Measurements from ENCODE around the gene FBXL12. TPM values are rescaled to one million over a fixed set of nuclear protein-coding genes. Genes with fewer than 3 reads are reported as not detected.

FBXL12 gene
- total and polyA plus RNA-seq, 2 of the 4 experiments (the other 2 are of a cell fraction) = 8.1 to 42.6 TPM

- H2AK5ac ChIP-seq (ENCODE audit: low read depth, low read length) = peak within 1 kb of the TSS; percentile 47
- ChIA-PET POLR2A (ENCODE audit: unreplicated experiment) (no interaction called here), CTCF (interaction anchor here (1.0 kb wide), 1 partner anchor 142 kb away, joined by 3 read pairs; no protein-coding TSS in a partner anchor)
- intact Hi-C loops (cut with micrococcal nuclease) (loop anchor here (1.0 kb wide), 3 partner anchors 17 to 147 kb away; partner anchors contain the start of genes ZNF561 and ZNF562), dilution Hi-C loops (cut with HindIII; ENCODE audit: low sequenced_read_pairs, unreplicated experiment) (no loop called here), in situ Hi-C loops (cut with MboI; ENCODE audit: low sequenced_read_pairs) (no loop called here)
- H3K4ac ChIP-seq (ENCODE audit: low read depth, low read length) = peak within 1 kb of the TSS; percentile 98
- 0% methylated on average over 49 of the region's 65 CpGs; no CpG with 5 or more reads in 1 of the 2 experiments for WGBS, 2 experiments (ENCODE audit: extremely low coverage in 2 of 2, insufficient read length in 1 of 2)
- peaks cover 2% of the 10 kb centered on the region; the same call in 1 of the 2 replicates for H3K36me3 ChIP-seq (ENCODE audit: control insufficient read depth, insufficient read depth, low read length)
- H3K4me3 ChIP-seq (ENCODE audit: insufficient read depth, low read depth, low read length) = peak within 1 kb of the TSS; percentile 83
- peak within 1 kb of the TSS; percentile 96 for H3K56ac ChIP-seq (ENCODE audit: extremely low read depth, insufficient read depth, low read length)
- no peaks in the 10 kb centered on the region for H3K27me3 ChIP-seq (ENCODE audit: control insufficient read depth, insufficient read depth, low read length)
- H3K18ac ChIP-seq (ENCODE audit: low read depth, low read length) = peak within 1 kb of the TSS; percentile 98
- H3K4me2 ChIP-seq (ENCODE audit: low read depth, low read length) = peak within 1 kb of the TSS; percentile 82
- peak within 1 kb of the TSS; percentile 87 for H3K23ac ChIP-seq (ENCODE audit: low read depth, low read length)
- H3K14ac ChIP-seq (replicated peaks; ENCODE audit: low read depth, low read length) = peak within 1 kb of the TSS; percentile 99
- no peaks in the 10 kb centered on the region for H3K4me1 ChIP-seq (ENCODE audit: control insufficient read depth, insufficient read depth, low read length)
- peak within 1 kb of the TSS; percentile 95 for H2AFZ ChIP-seq (replicated peaks; ENCODE audit: low read length, poor library complexity)
- H4K20me1 ChIP-seq (ENCODE audit: insufficient read depth, low read length) = no peaks in the 10 kb centered on the region
- peak within 1 kb of the TSS; percentile 94 for H2BK5ac ChIP-seq (ENCODE audit: low read depth, low read length, poor library complexity, severe bottlenecking)
- peak within 1 kb of the TSS; percentile 89 to 98 for H4K8ac ChIP-seq (ENCODE audit: low read depth in 2 of 2, low read length in 2 of 2)
- DNase-seq = peak; percentile 96
- peaks cover 2% of the 10 kb centered on the region; the same call in 1 of the 2 replicates for H3K9me3 ChIP-seq (ENCODE audit: control insufficient read depth, insufficient read depth, low read length)
- peak within 1 kb of the TSS; percentile 94 for H3K27ac ChIP-seq (ENCODE audit: insufficient read depth, low read length)
- H3K9ac ChIP-seq (ENCODE audit: low read depth, low read length) = peak within 1 kb of the TSS; percentile 96
- ATAC-seq (ENCODE audit: low read depth) = peak; percentile 98
- peak within 1 kb of the TSS; percentile 70 for H2BK20ac ChIP-seq (ENCODE audit: low read depth, low read length)
- H2AK9ac ChIP-seq (replicated peaks; ENCODE audit: low read depth, low read length, poor library complexity) = peak within 1 kb of the TSS; percentile 47
- no TSS peak for BruUV-seq (replicated peaks)
- H4K91ac ChIP-seq (ENCODE audit: insufficient read depth, low read depth, low read length) = peak within 1 kb of the TSS; percentile 96
- peak; percentile 52; the same call in 1 of the 2 replicates for TF ChIP-seq MXI1 (IDR thresholded peaks at IDR 0.05; ENCODE audit: borderline replicate concordance, low read depth, low read length)
- TF ChIP-seq SMC3 (IDR thresholded peaks at IDR 0.05; ENCODE audit: low read depth, low read length) = peak; percentile 12
- no peak for TF ChIP-seq RAD21 (IDR thresholded peaks at IDR 0.05; ENCODE audit: low read length)
- TF ChIP-seq CEBPB (IDR thresholded peaks at IDR 0.05; ENCODE audit: low read depth, low read length) = peak; percentile 55; the same call in 1 of the 2 replicates
- peak; percentile 17; the same call in 1 of the 2 replicates for TF ChIP-seq BHLHE40 (IDR thresholded peaks at IDR 0.05; ENCODE audit: low read depth, low read length)
- no peak for TF ChIP-seq FOS (IDR thresholded peaks at IDR 0.05; ENCODE audit: low read depth, low read length)
- peak; percentile 78; the same call in 1 of the 2 replicates for TF ChIP-seq MAZ (IDR thresholded peaks at IDR 0.05; ENCODE audit: borderline replicate concordance, low read depth, low read length)
- TF ChIP-seq POLR2A (IDR thresholded peaks at IDR 0.05; ENCODE audit: low read depth, low read length) = peak; percentile 19; the same call in 1 of the 2 replicates
- H4K5ac ChIP-seq (ENCODE audit: low read depth, low read length) = peak within 1 kb of the TSS; percentile 99
- H2BK120ac ChIP-seq (ENCODE audit: low read depth, low read length) = peak within 1 kb of the TSS; percentile 93
- H2BK15ac ChIP-seq (ENCODE audit: low read depth, low read length) = peak within 1 kb of the TSS; percentile 66; the same call in 1 of the 3 replicates
- no peaks in the 10 kb centered on the region for H3K9me1 ChIP-seq (ENCODE audit: insufficient read depth, low read length)
- peaks cover 9 to 15% of the 10 kb centered on the region in 2 experiments; a peak in 3 of 4 replicates for H3K79me1 ChIP-seq (ENCODE audit: low read depth in 1 of 2, low read length in 2 of 2)
These were observed 50.4 kb downstream of the FBXL12 start, which contains the start of gene ZNF846 for GRCh38 chr19:9768175-9769112. Gene ZNF846, minus strand, starts transcription at chr19:9768738. Its CDS starts 3,788 bp downstream, at chr19:9764950.
